NCI-H2029 treated with DMSO at 0.1 percent for 48 hours (cell line): ENCODE results near the gene OR10A5.
A peak's percentile ranks its signal among the peaks of the same experiment; 100 is the strongest.
"Not testable (repeated sequence)": the region's sequence is repeated elsewhere in the genome, so short reads cannot be mapped to it uniquely, and the experiment has no call there.

Experiments
- DNase-seq: peaks from one replicate; lab custom pipeline; 2025; lab: John Stamatoyannopoulos, UW

Gene OR10A5

GRCh38 chr11:6845383-6845782 lies at the start of gene OR10A5:
TSS of gene OR10A5 (plus strand) at chr11:6845683. CDS start at chr11:6845683, 0 bp downstream.
- DNase-seq, result no peak

- DNase-seq, result no peak
Measured at GRCh38 chr11:6799402-6799801, 46.1 kb upstream of the OR10A5 start, which contains the start of gene OR6A2. TSS of gene OR6A2 (minus strand) at chr11:6799689. CDS start at chr11:6795708, 3,981 bp downstream.

GRCh38 chr11:6801075-6801474 lies 44.4 kb upstream of the OR10A5 start:
- DNase-seq, result not testable (repeated sequence)

- DNase-seq, result peak; percentile 39
Measured at GRCh38 chr11:6812390-6813005, 33.0 kb upstream of the OR10A5 start.

- no peak for DNase-seq
Measured at GRCh38 chr11:6813656-6814055, 31.8 kb upstream of the OR10A5 start.

GRCh38 chr11:6817694-6818093 lies 27.8 kb upstream of the OR10A5 start:
- no peak for DNase-seq

GRCh38 chr11:6818967-6819366 lies 26.5 kb upstream of the OR10A5 start:
- DNase-seq, result no peak

GRCh38 chr11:6824136-6824823 lies 21.2 kb upstream of the OR10A5 start:
- DNase-seq, result no peak

- DNase-seq, result no peak
Measured at GRCh38 chr11:6825231-6825744, 20.2 kb upstream of the OR10A5 start.

- no peak for DNase-seq
Measured at GRCh38 chr11:6828103-6828502, 17.4 kb upstream of the OR10A5 start.

GRCh38 chr11:6833356-6833755 lies 12.1 kb upstream of the OR10A5 start:
- DNase-seq, result no peak

- DNase-seq, result no peak
Measured at GRCh38 chr11:6834021-6834420, 11.5 kb upstream of the OR10A5 start.

GRCh38 chr11:6841694-6842093 lies 3.8 kb upstream of the OR10A5 start:
- DNase-seq, result no peak

GRCh38 chr11:6843670-6844069 lies 1.8 kb upstream of the OR10A5 start:
- DNase-seq, result no peak

- no peak for DNase-seq
Measured at GRCh38 chr11:6844356-6844755, 1.1 kb upstream of the OR10A5 start.

- DNase-seq, result no peak
Measured at GRCh38 chr11:6850526-6850925, 5.0 kb downstream of the OR10A5 start.

- not testable (repeated sequence) for DNase-seq
Measured at GRCh38 chr11:6854801-6855200, 9.3 kb downstream of the OR10A5 start.

GRCh38 chr11:6855971-6856541 lies 10.6 kb downstream of the OR10A5 start:
- no peak for DNase-seq

GRCh38 chr11:6856871-6857270 lies 11.4 kb downstream of the OR10A5 start:
- no peak for DNase-seq

GRCh38 chr11:6862961-6863360 lies 17.5 kb downstream of the OR10A5 start, which contains the start of gene OR10A2:
TSS of gene OR10A2 (plus strand) at chr11:6863057. CDS start at chr11:6869755, 6,698 bp downstream.
- DNase-seq, result no peak

GRCh38 chr11:6864438-6864837 lies 19.0 kb downstream of the OR10A5 start:
- no peak for DNase-seq

- no peak for DNase-seq
Measured at GRCh38 chr11:6871278-6871677, 25.8 kb downstream of the OR10A5 start.

GRCh38 chr11:6875761-6876160 lies 30.3 kb downstream of the OR10A5 start:
- no peak for DNase-seq
